HG02885 (cell line): Measurements from ENCODE around the gene ZNF423.

Experiments used
- ATAC-seq: cut with Tn5 transposase; IDR thresholded peaks from one replicate; pipeline ENCODE4 v1.9.1; 2021; ENCODE audit warnings: mild to moderate bottlenecking; ENCODE audit not compliant: unreplicated experiment, poor library complexity

The ZNF423 gene

GRCh38 chr16:49757559-49758069 is 98.3 kb downstream of the ZNF423 start:
- no peak for ATAC-seq

- no peak for ATAC-seq
These were observed 98.9 kb downstream of the ZNF423 start for GRCh38 chr16:49756775-49757558.

GRCh38 chr16:49755716-49756505 is 100.0 kb downstream of the ZNF423 start:
- no peak for ATAC-seq

- ATAC-seq = no peak
These were observed 100.6 kb downstream of the ZNF423 start for GRCh38 chr16:49755313-49755620.

GRCh38 chr16:49754495-49755312 is 101.2 kb downstream of the ZNF423 start:
- ATAC-seq = no peak

- ATAC-seq = no peak
These were observed 105.4 kb downstream of the ZNF423 start for GRCh38 chr16:49750341-49751000.

GRCh38 chr16:49749816-49750215 is 106.1 kb downstream of the ZNF423 start:
- ATAC-seq = no peak

- no peak for ATAC-seq
These were observed 107.6 kb downstream of the ZNF423 start for GRCh38 chr16:49748322-49748721.

GRCh38 chr16:49747654-49748053 is 108.3 kb downstream of the ZNF423 start:
- no peak for ATAC-seq

- ATAC-seq = no peak
These were observed 109.4 kb downstream of the ZNF423 start for GRCh38 chr16:49746545-49746944.

- no peak for ATAC-seq
These were observed 110.6 kb downstream of the ZNF423 start for GRCh38 chr16:49745311-49745747.

- ATAC-seq = no peak
These were observed 111.4 kb downstream of the ZNF423 start for GRCh38 chr16:49744244-49745220.

GRCh38 chr16:49743658-49744057 is 112.3 kb downstream of the ZNF423 start:
- no peak for ATAC-seq

GRCh38 chr16:49743203-49743464 is 112.8 kb downstream of the ZNF423 start:
- ATAC-seq = no peak

- ATAC-seq = no peak
These were observed 113.3 kb downstream of the ZNF423 start for GRCh38 chr16:49742428-49743202.

GRCh38 chr16:49740256-49740655 is 115.7 kb downstream of the ZNF423 start:
- ATAC-seq = no peak

GRCh38 chr16:49739381-49739780 is 116.5 kb downstream of the ZNF423 start:
- ATAC-seq = no peak

GRCh38 chr16:49738832-49739231 is 117.1 kb downstream of the ZNF423 start:
- no peak for ATAC-seq

- ATAC-seq = no peak
These were observed 117.9 kb downstream of the ZNF423 start for GRCh38 chr16:49738001-49738400.
